HCT116 (cell line): ENCODE measurements around the gene PIK3CD. TPM values are rescaled to one million over a fixed set of nuclear protein-coding genes. Genes with fewer than 3 reads are reported as not detected.
"Not testable (repeated sequence)": the region's sequence is repeated elsewhere in the genome, so short reads cannot be mapped to it uniquely, and the experiment has no call there.

ENCODE experiments used
- ATAC-seq: fragments of 200-7000 bp; cut with Tn5 transposase; 2 replicates; pipeline ENCODE4 v1.9.1; 2020; ENCODE audit warnings: mild to moderate bottlenecking, moderate library complexity
- BruUV-seq: library from RNA; stranded (reverse); fragments of 400-500 nt; replicated peaks from 2 replicates; lab custom pipeline; 2021; lab: Mats Ljungman, UMichigan
- CTCF ChIA-PET: fragments of 300-600 bp; sonication (Branson Sonifier 250); formaldehyde crosslinking; loops from one replicate; lab custom pipeline; 2021; ENCODE audit warnings: antibody characterized with exemption; lab: Charles Lee
- POLR2A ChIA-PET: fragments of 300-600, 350-600 bp; sonication (Branson Sonifier 250); formaldehyde crosslinking; loops from one replicate; lab custom pipeline; 2021; ENCODE audit warnings: antibody characterized with exemption; lab: Charles Lee
- RAD21 ChIA-PET, 2 experiments: fragments of 300-600 bp; sonication (Branson Sonifier 250); formaldehyde crosslinking; loops; one replicate each; lab custom pipeline; 2023; ENCODE audit warnings: low total read pairs in 2 of 2; ENCODE audit not compliant: uncharacterized antibody in 2 of 2, unreplicated experiment in 2 of 2, low non-redundant PET in 1 of 2; lab: Charles Lee
- DNase-seq: peaks from one replicate; pipeline ENCODE4 v3.0.0-alpha.2; 2010; ENCODE audit warnings: low read depth, low spot score
- H2AFZ ChIP-seq: fragments of 200-600 bp; shearing (Covaris generic), sonication (generic); 2 replicates; pipeline ENCODE4 v1.6.1; 2017; ENCODE audit warnings: low read depth, mixed run types, mixed read lengths, antibody characterized with exemption, low read length; ENCODE audit not compliant: poor library complexity, severe bottlenecking
- H3K27ac ChIP-seq: 2 replicates; pipeline ENCODE4 v1.5.1; 2012; ENCODE audit warnings: low read depth, low read length
- H3K27me3 ChIP-seq: fragments of 200-600 bp; sonication (generic); 2 replicates; pipeline ENCODE4 v1.6.1; 2016; ENCODE audit warnings: mixed run types, low read length, mixed read lengths; ENCODE audit not compliant: insufficient read depth
- H3K36me3 ChIP-seq, 2 experiments: fragments of 200-500 bp in 1 of 2; fragments of 200-600 bp in 1 of 2; sonication (Bioruptor generic) in 1 of 2; sonication (generic) in 1 of 2; 2 replicates each; pipeline versions ENCODE4 v1.5.1 to v1.6.1; 2014 to 2016; ENCODE audit warnings: low read length in 2 of 2, inconsistent platforms in 1 of 2, mixed read lengths in 1 of 2, mixed run types in 1 of 2; ENCODE audit not compliant: insufficient read depth in 2 of 2, control insufficient read depth in 1 of 2
- H3K4me1 ChIP-seq, 2 experiments: fragments of 200-600 bp in 1 of 2; sonication (generic) in 1 of 2; 2 replicates each; pipeline versions ENCODE4 v1.5.1 to v1.6.1; 2012 to 2017; ENCODE audit warnings: low read length in 2 of 2, inconsistent platforms in 1 of 2, mild to moderate bottlenecking in 1 of 2, mixed read lengths in 1 of 2, mixed run types in 1 of 2, moderate library complexity in 1 of 2; ENCODE audit not compliant: insufficient read depth in 2 of 2, control insufficient read depth in 1 of 2
- H3K4me2 ChIP-seq: fragments of 200-600 bp; sonication (generic); 2 replicates; pipeline ENCODE4 v1.6.1; 2017; ENCODE audit warnings: mixed run types, low read length, mixed read lengths
- H3K4me3 ChIP-seq, 2 experiments: fragments of 200-600 bp in 1 of 2; sonication (generic) in 1 of 2; replicated peaks in 1 of 2; 2 replicates each; pipeline ENCODE4 v1.5.1; 2011 to 2016; ENCODE audit warnings: low read length in 2 of 2, control low read depth in 1 of 2, low read depth in 1 of 2, mild to moderate bottlenecking in 1 of 2, mixed read lengths in 1 of 2, mixed run types in 1 of 2
- H3K79me2 ChIP-seq: fragments of 200-600 bp; sonication (generic); 2 replicates; pipeline ENCODE4 v1.6.1; 2017; ENCODE audit warnings: mild to moderate bottlenecking, mixed run types, low read length, moderate library complexity, mixed read lengths; ENCODE audit not compliant: insufficient read depth
- H3K9ac ChIP-seq: fragments of 200-600 bp; sonication (generic); 2 replicates; pipeline ENCODE4 v1.6.1; 2016; ENCODE audit warnings: low read length, mixed read lengths
- H3K9me2 ChIP-seq: fragments of 200-600 bp; sonication (generic), shearing (Covaris generic); 2 replicates; pipeline ENCODE4 v1.6.1; 2017; ENCODE audit warnings: mixed run types, mild to moderate bottlenecking, moderate library complexity; ENCODE audit not compliant: insufficient read depth
- H3K9me3 ChIP-seq, 2 experiments: fragments of 200-500 bp in 1 of 2; fragments of 200-600 bp in 1 of 2; sonication (Bioruptor generic) in 1 of 2; sonication (generic) in 1 of 2; 2 replicates each; pipeline ENCODE4 v1.6.1; 2014 to 2017; ENCODE audit warnings: low read length in 2 of 2, mixed read lengths in 2 of 2, inconsistent platforms in 1 of 2, low read depth in 1 of 2, mild to moderate bottlenecking in 1 of 2, mixed run types in 1 of 2, moderate library complexity in 1 of 2; ENCODE audit not compliant: control insufficient read depth in 1 of 2, insufficient read depth in 1 of 2
- H4K20me1 ChIP-seq: fragments of 200-600 bp; sonication (generic), shearing (Covaris generic); 2 replicates; pipeline ENCODE4 v1.6.1; 2017; ENCODE audit warnings: mixed run types, mild to moderate bottlenecking, moderate library complexity; ENCODE audit not compliant: insufficient read depth
- ATF3 ChIP-seq: IDR thresholded peaks from 2 replicates; pipeline ENCODE4 v1.6.1; 2012
- CEBPB ChIP-seq: IDR thresholded peaks from 2 replicates; pipeline ENCODE4 v1.6.1; 2012; ENCODE audit warnings: low read depth
- CTCF ChIP-seq, 3 experiments: fragments of 200-600 bp in 1 of 3; sonication (generic) in 1 of 3; IDR thresholded peaks in 2 of 3; conservative IDR thresholded peaks in 1 of 3; 2 replicates each; pipeline ENCODE4 v1.5.1; 2012 to 2017; ENCODE audit warnings: low read depth in 2 of 3, low read length in 2 of 3, antibody characterized with exemption in 1 of 3, borderline replicate concordance in 1 of 3, control low read depth in 1 of 3, mild to moderate bottlenecking in 1 of 3, mixed read lengths in 1 of 3, mixed run types in 1 of 3, moderate library complexity in 1 of 3; ENCODE audit not compliant: insufficient read depth in 1 of 3
- ELF1 ChIP-seq: IDR thresholded peaks from 2 replicates; pipeline ENCODE4 v1.6.1; 2012; ENCODE audit warnings: low read depth, borderline replicate concordance
- EZH2phosphoT487 ChIP-seq: fragments of 200-600 bp; IDR thresholded peaks from 2 replicates; pipeline ENCODE4 v1.6.1; 2018; ENCODE audit warnings: antibody characterized with exemption, borderline replicate concordance
- FOSL1 ChIP-seq: IDR thresholded peaks from 2 replicates; pipeline ENCODE4 v1.6.1; 2012; ENCODE audit warnings: low read depth
- RAD21 ChIP-seq: IDR thresholded peaks from 2 replicates; pipeline ENCODE4 v1.6.1; 2012; ENCODE audit warnings: low read depth, mild to moderate bottlenecking
- SP1 ChIP-seq: IDR thresholded peaks from 2 replicates; pipeline ENCODE4 v1.6.1; 2012; ENCODE audit warnings: low read depth
- SRF ChIP-seq: IDR thresholded peaks from 2 replicates; pipeline ENCODE4 v1.6.1; 2012; ENCODE audit warnings: low read depth
- YY1 ChIP-seq: IDR thresholded peaks from 2 replicates; pipeline ENCODE4 v1.6.1; 2011; ENCODE audit warnings: low read length, low read depth, moderate library complexity, mild to moderate bottlenecking; ENCODE audit not compliant: insufficient replicate concordance; ENCODE audit errors: extremely low read depth
- ZNF274 ChIP-seq: fragments of 200-500 bp; sonication (Bioruptor generic); IDR thresholded peaks from 2 replicates; pipeline ENCODE4 v1.6.1; 2014; ENCODE audit warnings: mild to moderate bottlenecking, low read depth, low read length, inconsistent platforms
- intact Hi-C: fragments of 100-400 bp; cut with micrococcal nuclease; formaldehyde crosslinking; loops from 2 replicates; pipeline ENCODE4 v1.10.0; 2022
- total RNA-seq: library from RNA; stranded (reverse); gene quantifications from one replicate; pipeline ENCODE4 v1.2.1, GENCODE V29; 2021; ENCODE audit not compliant: unreplicated experiment
- TF ChIP-seq, protein P1 (sequence below): IDR thresholded peaks from 2 replicates; pipeline ENCODE4 v1.6.1; 2011; ENCODE audit warnings: mild to moderate bottlenecking, low read length, moderate library complexity; ENCODE audit not compliant: insufficient replicate concordance; ENCODE audit errors: extremely low read depth

PIK3CD gene
- total RNA-seq, 1 experiment from 2014 or later: 9.2 TPM

DNA sequence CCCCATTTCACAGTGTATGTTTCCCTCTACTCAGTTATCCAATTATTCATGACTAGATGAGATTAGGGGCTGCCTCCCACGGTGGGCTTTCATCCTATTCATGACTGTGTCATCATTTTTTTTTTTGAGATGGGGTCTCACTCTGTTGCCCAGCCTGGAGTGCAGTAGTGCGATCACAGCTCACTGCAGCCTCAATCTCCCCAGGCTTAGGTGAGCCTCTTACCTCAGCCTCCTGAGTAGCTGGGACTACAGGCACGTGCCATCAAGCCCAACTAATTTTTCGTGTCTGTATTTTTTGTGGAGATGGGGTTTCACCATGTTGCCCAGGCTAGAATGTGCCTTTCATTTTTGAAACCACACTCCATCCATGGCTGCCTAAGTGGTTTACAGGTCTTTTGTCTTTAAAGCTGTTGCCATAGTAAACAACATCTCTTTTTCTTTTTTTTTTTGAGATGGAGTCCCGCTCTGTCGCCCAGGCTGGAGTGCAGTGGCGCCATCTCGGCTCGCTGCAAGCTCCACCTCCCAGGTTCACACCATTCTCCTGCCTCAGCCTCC is 60.0 kb downstream of the PIK3CD start (continued):
- TF ChIP-seq FOSL1: no peak

DNA sequence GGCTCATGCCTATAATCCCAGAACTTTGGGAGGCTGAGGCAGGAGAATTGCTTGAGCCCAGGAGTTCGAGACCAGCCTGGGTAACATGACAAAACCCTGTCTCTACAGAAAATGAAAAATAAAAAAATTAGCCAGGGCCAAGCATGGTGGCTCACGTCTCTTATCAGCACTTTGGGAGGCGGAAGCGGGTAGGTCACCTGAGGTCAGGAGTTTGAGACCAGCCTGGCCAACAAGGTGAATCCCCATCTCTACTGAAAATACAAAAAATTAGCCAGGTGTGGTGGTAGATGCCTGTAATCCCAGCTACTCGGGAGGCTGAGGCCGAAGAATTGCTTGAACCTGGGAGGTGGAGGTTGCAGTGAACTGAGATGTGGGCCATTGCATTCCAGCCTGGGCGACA is 61.2 kb downstream of the PIK3CD start:
- H3K4me3 ChIP-seq, intact Hi-C loops, H3K36me3 ChIP-seq, H3K4me1 ChIP-seq, H3K27me3 ChIP-seq, H2AFZ ChIP-seq, H3K4me2 ChIP-seq, H3K27ac ChIP-seq, CTCF ChIA-PET, DNase-seq, H3K9me2 ChIP-seq, POLR2A ChIA-PET, RAD21 ChIA-PET, H3K9me3 ChIP-seq, H4K20me1 ChIP-seq, H3K9ac ChIP-seq, ATAC-seq, H3K79me2 ChIP-seq, BruUV-seq: not testable (repeated sequence)

GRCh38 chr1:9714257-9714718 is 62.8 kb downstream of the PIK3CD start:
- CTCF ChIA-PET: no interaction called here
- POLR2A ChIA-PET: no interaction called here
- ATAC-seq: 0 out of 2 replicates have a peak, but pooled peaks have one; percentile 26
- TF ChIP-seq YY1 (no peak), ATF3 (no peak), CEBPB (no peak), EZH2phosphoT487 (no peak), ZNF274 (no peak), ELF1 (no peak), SRF (no peak), RAD21 (no peak), SP1 (no peak), CTCF (IDR thresholded peaks at IDR 0.05 in 2 of 3, conservative IDR thresholded peaks at IDR 0.05 in 1 of 3; ENCODE audit: borderline replicate concordance in 1 of 3, insufficient read depth in 1 of 3, low read depth in 2 of 3, low read length in 2 of 3) (no peak)
- TF ChIP-seq, protein P1, sequence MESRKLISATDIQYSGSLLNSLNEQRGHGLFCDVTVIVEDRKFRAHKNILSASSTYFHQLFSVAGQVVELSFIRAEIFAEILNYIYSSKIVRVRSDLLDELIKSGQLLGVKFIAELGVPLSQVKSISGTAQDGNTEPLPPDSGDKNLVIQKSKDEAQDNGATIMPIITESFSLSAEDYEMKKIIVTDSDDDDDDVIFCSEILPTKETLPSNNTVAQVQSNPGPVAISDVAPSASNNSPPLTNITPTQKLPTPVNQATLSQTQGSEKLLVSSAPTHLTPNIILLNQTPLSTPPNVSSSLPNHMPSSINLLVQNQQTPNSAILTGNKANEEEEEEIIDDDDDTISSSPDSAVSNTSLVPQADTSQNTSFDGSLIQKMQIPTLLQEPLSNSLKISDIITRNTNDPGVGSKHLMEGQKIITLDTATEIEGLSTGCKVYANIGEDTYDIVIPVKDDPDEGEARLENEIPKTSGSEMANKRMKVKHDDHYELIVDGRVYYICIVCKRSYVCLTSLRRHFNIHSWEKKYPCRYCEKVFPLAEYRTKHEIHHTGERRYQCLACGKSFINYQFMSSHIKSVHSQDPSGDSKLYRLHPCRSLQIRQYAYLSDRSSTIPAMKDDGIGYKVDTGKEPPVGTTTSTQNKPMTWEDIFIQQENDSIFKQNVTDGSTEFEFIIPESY: no peak

More at GRCh38 chr1:9714257-9714718, 62.8 kb downstream of the PIK3CD start:
- Histone ChIP-seq H4K20me1 (no peaks in the 10 kb centered on the region), H3K9ac (no peak overlapping the region), H2AFZ (no peak overlapping the region), H3K9me2 (no peaks in the 10 kb centered on the region), H3K4me1 (peaks cover 7 to 13% of the 10 kb centered on the region in 2 experiments), H3K79me2 (no peaks in the 10 kb centered on the region), H3K27me3 (no peaks in the 10 kb centered on the region), H3K9me3 (no peaks in the 10 kb centered on the region), H3K27ac (no peak overlapping the region), H3K4me3 (no peak overlapping the region), H3K4me2 (no peak overlapping the region), H3K36me3 (no peaks in the 10 kb centered on the region)
- intact Hi-C loops: no loop called here
- BruUV-seq: no TSS peak
- RAD21 ChIA-PET: no interaction called here
- no peak for DNase-seq
